ENCODE measurements around the gene GALNT2.

DNA sequence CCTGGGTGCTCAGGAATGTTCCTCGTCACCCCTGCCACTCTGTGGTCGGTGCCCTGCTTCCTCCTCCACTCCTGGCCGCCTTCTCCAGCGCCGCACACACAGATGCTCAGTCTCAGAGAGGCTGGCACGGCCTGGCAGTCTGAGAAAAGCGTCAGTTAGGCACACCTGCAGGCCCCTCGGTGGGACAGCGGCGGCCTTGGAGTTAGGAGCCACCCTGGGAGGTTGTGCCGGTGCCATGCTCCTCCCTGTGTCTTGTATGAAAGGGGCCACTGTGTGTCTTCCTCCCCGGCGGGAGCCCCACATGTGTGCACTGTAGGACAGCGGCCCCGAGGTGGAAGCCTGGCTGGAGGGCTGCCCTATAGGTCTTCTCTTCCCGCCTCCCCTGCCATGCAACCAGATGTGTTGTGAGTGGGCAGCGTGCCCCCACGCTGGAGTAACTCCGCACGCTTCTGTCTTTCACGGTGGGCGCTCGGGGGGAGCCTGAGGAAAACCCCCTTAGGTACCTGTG is 213.9 kb downstream of the GALNT2 start:
- no peak for TF ChIP-seq CTCF (IDR thresholded peaks at IDR 0.05; ENCODE audit: borderline replicate concordance, extremely low read depth, low read length, poor library complexity, severe bottlenecking)
- no peak for TF ChIP-seq EZH2 (IDR thresholded peaks at IDR 0.05; ENCODE audit: borderline replicate concordance, low read depth, low read length, severe bottlenecking)

All from DND-41 (cell line).